ENCODE results near the gene S100A7A. TPM values are rescaled to one million over a fixed set of nuclear protein-coding genes. Genes with fewer than 3 reads are reported as not detected.
"Not testable (repeated sequence)": the region's sequence is repeated elsewhere in the genome, so short reads cannot be mapped to it uniquely, and the experiment has no call there.

Gene S100A7A
- total RNA-seq, 1 donor from 2014 or later = not detected

GRCh38 chr1:153417136-153417888 lies 992 bp downstream of the S100A7A start:
- Histone ChIP-seq H3K36me3 (no peaks in the 10 kb centered on the region), H3K27me3 (ENCODE audit: low read depth) (peaks cover 12% of the 10 kb centered on the region), H3K9me3 (no peaks in the 10 kb centered on the region), H3K4me3 (no peak overlapping the region), H3K27ac (no peak overlapping the region), H3K4me1 (no peaks in the 10 kb centered on the region)
- ATAC-seq = no peak
- intact Hi-C loops (cut with DNase I) = no loop called here
- TF ChIP-seq CTCF (IDR thresholded peaks at IDR 0.05) = no peak
- no peak for DNase-seq

GRCh38 chr1:153418758-153419435 lies 2.6 kb downstream of the S100A7A start:
- H3K9me3 ChIP-seq; H3K4me1 ChIP-seq; ATAC-seq; DNase-seq; H3K27ac ChIP-seq; intact Hi-C loops (cut with DNase I); H3K4me3 ChIP-seq; H3K36me3 ChIP-seq: not testable (repeated sequence)
- peaks cover 12% of the 10 kb centered on the region for H3K27me3 ChIP-seq (ENCODE audit: low read depth)

GRCh38 chr1:153419436-153419793 lies 3.1 kb downstream of the S100A7A start:
- H3K27me3 ChIP-seq (ENCODE audit: low read depth) = peaks cover 17% of the 10 kb centered on the region
- intact Hi-C loops (cut with DNase I); DNase-seq; H3K36me3 ChIP-seq; ATAC-seq; H3K9me3 ChIP-seq; H3K4me3 ChIP-seq; H3K27ac ChIP-seq; H3K4me1 ChIP-seq: not testable (repeated sequence)

- Histone ChIP-seq H3K36me3 (no peaks in the 10 kb centered on the region), H3K4me1 (no peaks in the 10 kb centered on the region), H3K9me3 (no peaks in the 10 kb centered on the region), H3K4me3 (no peak overlapping the region), H3K27me3 (ENCODE audit: low read depth) (peaks cover 19% of the 10 kb centered on the region), H3K27ac (no peak overlapping the region)
- intact Hi-C loops (cut with DNase I) = no loop called here
- TF ChIP-seq CTCF (IDR thresholded peaks at IDR 0.05) = no peak
- ATAC-seq (no peak), DNase-seq (no peak)
Observed at GRCh38 chr1:153420306-153420705, 4.0 kb downstream of the S100A7A start.

GRCh38 chr1:153422450-153423068 lies 6.2 kb downstream of the S100A7A start:
- peak; percentile 64 to 66 for ATAC-seq
- no peaks in the 10 kb centered on the region for H3K9me3 ChIP-seq
- H3K27me3 ChIP-seq (ENCODE audit: low read depth) = peaks cover 19% of the 10 kb centered on the region
- H3K4me3 ChIP-seq = no peak overlapping the region
- no peak for TF ChIP-seq CTCF (IDR thresholded peaks at IDR 0.05)
- no peak overlapping the region for H3K27ac ChIP-seq
- DNase-seq = peak; percentile 75
- intact Hi-C loops (cut with DNase I) = no loop called here
- H3K36me3 ChIP-seq = no peaks in the 10 kb centered on the region
- no peaks in the 10 kb centered on the region for H3K4me1 ChIP-seq

GRCh38 chr1:153426809-153427208 lies 10.5 kb downstream of the S100A7A start:
- ATAC-seq (no peak), DNase-seq (no peak)
- intact Hi-C loops (cut with DNase I) = no loop called here
- H3K27ac ChIP-seq = no peak overlapping the region
- peaks cover 12% of the 10 kb centered on the region for H3K27me3 ChIP-seq (ENCODE audit: low read depth)
- H3K4me1 ChIP-seq = no peaks in the 10 kb centered on the region
- TF ChIP-seq CTCF (IDR thresholded peaks at IDR 0.05) = no peak
- H3K9me3 ChIP-seq = no peaks in the 10 kb centered on the region
- H3K4me3 ChIP-seq = no peak overlapping the region
- H3K36me3 ChIP-seq = no peaks in the 10 kb centered on the region
